Measurements from ENCODE around the gene WFS1. TPM values are rescaled to one million over a fixed set of nuclear protein-coding genes. Genes with fewer than 3 reads are reported as not detected.

Gene WFS1
- total and polyA plus RNA-seq, 2 of the 8 experiments (the other 6 are each of a cell fraction or from before 2014, with no cell fraction given): 29.1 to 43.1 TPM

GRCh38 chr4:6230827-6231662, 38.6 kb upstream of the WFS1 start:
- Histone ChIP-seq H3K36me3 (ENCODE audit: control insufficient read depth in 2 of 4, insufficient read depth in 4 of 4, low read length in 3 of 4) (no peaks in the 10 kb centered on the region), H3K27ac (ENCODE audit: low read depth, low read length) (no peak overlapping the region), H2BK20ac (ENCODE audit: low read length) (no peak overlapping the region), H3K4me3 (ENCODE audit: extremely low read depth in 1 of 4, insufficient read depth in 2 of 4, low read depth in 3 of 4, low read length in 4 of 4) (no peak overlapping the region), H3K27me3 (replicated peaks in 1 of 4; ENCODE audit: control insufficient read depth in 3 of 4, extremely low read depth in 1 of 4, insufficient read depth in 3 of 4, low read length in 3 of 4) (no peaks in the 10 kb centered on the region), H3K79me1 (ENCODE audit: low read depth, low read length) (no peaks in the 10 kb centered on the region), H3K23ac (ENCODE audit: insufficient read length) (no peak overlapping the region), H3K4me1 (replicated peaks in 1 of 4; ENCODE audit: control insufficient read depth in 3 of 4, insufficient read depth in 4 of 4, low read length in 3 of 4) (no peaks in the 10 kb centered on the region; a peak in 1 of 7 replicates), H3K18ac (ENCODE audit: extremely low read depth, low read length) (no peak overlapping the region), H4K20me1 (replicated peaks in 1 of 2; ENCODE audit: control insufficient read depth in 1 of 2, insufficient read depth in 2 of 2, low read length in 2 of 2) (no peaks in the 10 kb centered on the region), H3K4ac (replicated peaks; ENCODE audit: insufficient read length, low read depth, low read length) (no peak overlapping the region), H4K91ac (replicated peaks; ENCODE audit: insufficient read length, low read length) (no peak overlapping the region), H3K9me3 (ENCODE audit: insufficient read depth in 2 of 2, low read depth in 1 of 2, low read length in 1 of 2) (no peaks in the 10 kb centered on the region), H3K23me2 (ENCODE audit: low read depth, low read length) (peaks cover 2% of the 10 kb centered on the region; the same call in 1 of the 2 replicates), H4K8ac (ENCODE audit: extremely low read depth, insufficient read depth, low read length) (peak overlapping the region; percentile 53; the same call in 1 of the 2 replicates), H4K5ac (ENCODE audit: insufficient read length, low read depth, low read length) (no peak overlapping the region), H2AFZ (ENCODE audit: low read length) (no peak overlapping the region), H3K56ac (replicated peaks; ENCODE audit: insufficient read length, low read depth, low read length) (no peak overlapping the region), H3K9ac (replicated peaks in 1 of 4; ENCODE audit: extremely low read depth in 1 of 4, low read depth in 3 of 4, low read length in 3 of 4) (no peak overlapping the region), H2BK12ac (ENCODE audit: low read depth, low read length) (no peak overlapping the region), H3K14ac (ENCODE audit: insufficient read length) (no peak overlapping the region), H3K79me2 (ENCODE audit: control insufficient read depth in 1 of 2, insufficient read depth in 2 of 2, low read length in 2 of 2) (no peaks in the 10 kb centered on the region), H2BK15ac (ENCODE audit: low read length) (no peak overlapping the region), H2AK5ac (ENCODE audit: low read depth, low read length) (no peak overlapping the region), H3K4me2 (ENCODE audit: insufficient read depth in 1 of 2, low read depth in 2 of 2, low read length in 2 of 2) (no peak overlapping the region), H2BK120ac (replicated peaks; ENCODE audit: low read depth, low read length) (no peak overlapping the region), H2BK5ac (ENCODE audit: low read depth, low read length) (no peak overlapping the region)
- POLR2A ChIA-PET (ENCODE audit: partially characterized antibody): no interaction called here
- 86% methylated on average over 17 of the region's 21 CpGs; no CpG with 5 or more reads in 1 of the 2 experiments for WGBS, 2 experiments (ENCODE audit: extremely low coverage in 1 of 2, insufficient coverage in 1 of 2, insufficient read length in 1 of 2, insufficient replicate concordance in 2 of 2, low coverage in 1 of 2, low lambda C conversion rate in 2 of 2, missing lambda C conversion rate in 1 of 2)
- CTCF ChIA-PET (ENCODE audit: partially characterized antibody): interaction anchor here (1.0 to 1.5 kb wide), 3 partner anchors 20 to 233 kb away, joined by 3 to 7 read pairs (median 4); no protein-coding TSS in a partner anchor
- DNase-seq (ENCODE audit: low read depth in 1 of 2, low spot score in 2 of 2) (no peak), FAIRE-seq (no peak)
- TF ChIP-seq JUN (IDR thresholded peaks at IDR 0.05; ENCODE audit: low read depth, low read length) (no peak), HDAC2 (IDR thresholded peaks at IDR 0.05; ENCODE audit: borderline replicate concordance in 1 of 2, low read depth in 2 of 2, low read length in 2 of 2) (no peak), KDM4A (IDR thresholded peaks at IDR 0.05; ENCODE audit: low read depth, low read length, severe bottlenecking) (no peak), MAFK (IDR thresholded peaks at IDR 0.05; ENCODE audit: low read depth, low read length) (no peak), NANOG (IDR thresholded peaks at IDR 0.05; ENCODE audit: insufficient read depth, low read depth, low read length, poor library complexity, severe bottlenecking) (no peak)
- TF ChIP-seq, protein P1, sequence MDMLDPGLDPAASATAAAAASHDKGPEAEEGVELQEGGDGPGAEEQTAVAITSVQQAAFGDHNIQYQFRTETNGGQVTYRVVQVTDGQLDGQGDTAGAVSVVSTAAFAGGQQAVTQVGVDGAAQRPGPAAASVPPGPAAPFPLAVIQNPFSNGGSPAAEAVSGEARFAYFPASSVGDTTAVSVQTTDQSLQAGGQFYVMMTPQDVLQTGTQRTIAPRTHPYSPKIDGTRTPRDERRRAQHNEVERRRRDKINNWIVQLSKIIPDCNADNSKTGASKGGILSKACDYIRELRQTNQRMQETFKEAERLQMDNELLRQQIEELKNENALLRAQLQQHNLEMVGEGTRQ (IDR thresholded peaks at IDR 0.05; ENCODE audit: low read length): no peak
- TF ChIP-seq, protein P2, sequence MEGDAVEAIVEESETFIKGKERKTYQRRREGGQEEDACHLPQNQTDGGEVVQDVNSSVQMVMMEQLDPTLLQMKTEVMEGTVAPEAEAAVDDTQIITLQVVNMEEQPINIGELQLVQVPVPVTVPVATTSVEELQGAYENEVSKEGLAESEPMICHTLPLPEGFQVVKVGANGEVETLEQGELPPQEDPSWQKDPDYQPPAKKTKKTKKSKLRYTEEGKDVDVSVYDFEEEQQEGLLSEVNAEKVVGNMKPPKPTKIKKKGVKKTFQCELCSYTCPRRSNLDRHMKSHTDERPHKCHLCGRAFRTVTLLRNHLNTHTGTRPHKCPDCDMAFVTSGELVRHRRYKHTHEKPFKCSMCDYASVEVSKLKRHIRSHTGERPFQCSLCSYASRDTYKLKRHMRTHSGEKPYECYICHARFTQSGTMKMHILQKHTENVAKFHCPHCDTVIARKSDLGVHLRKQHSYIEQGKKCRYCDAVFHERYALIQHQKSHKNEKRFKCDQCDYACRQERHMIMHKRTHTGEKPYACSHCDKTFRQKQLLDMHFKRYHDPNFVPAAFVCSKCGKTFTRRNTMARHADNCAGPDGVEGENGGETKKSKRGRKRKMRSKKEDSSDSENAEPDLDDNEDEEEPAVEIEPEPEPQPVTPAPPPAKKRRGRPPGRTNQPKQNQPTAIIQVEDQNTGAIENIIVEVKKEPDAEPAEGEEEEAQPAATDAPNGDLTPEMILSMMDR (IDR thresholded peaks at IDR 0.05; ENCODE audit: control extremely low read depth in 1 of 3, insufficient read depth in 1 of 3, low read depth in 1 of 3, low read length in 3 of 3): no peak
